Measurements from ENCODE around the gene EMP1.

EMP1 gene

DNA sequence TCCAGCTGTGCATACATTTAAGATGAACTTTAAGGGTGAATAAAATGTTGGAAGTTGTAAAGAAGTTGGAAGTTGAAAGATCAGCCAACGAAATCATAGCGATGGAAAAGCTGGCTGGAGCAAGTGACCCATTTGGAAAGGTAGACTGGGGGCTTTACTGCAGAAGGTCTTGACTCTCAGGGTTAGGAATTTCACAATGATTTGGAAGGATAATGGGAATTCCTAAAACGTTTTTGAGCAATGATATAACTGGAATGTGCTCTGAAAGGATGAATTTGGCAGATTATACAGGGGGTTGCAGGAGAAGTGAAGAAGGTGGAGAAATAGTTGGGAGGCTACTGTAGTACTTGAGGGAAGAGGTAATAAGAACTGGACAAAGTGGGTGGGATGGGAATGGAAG, 27.4 kb downstream of the EMP1 start:
- DNase-seq = no peak

DNA sequence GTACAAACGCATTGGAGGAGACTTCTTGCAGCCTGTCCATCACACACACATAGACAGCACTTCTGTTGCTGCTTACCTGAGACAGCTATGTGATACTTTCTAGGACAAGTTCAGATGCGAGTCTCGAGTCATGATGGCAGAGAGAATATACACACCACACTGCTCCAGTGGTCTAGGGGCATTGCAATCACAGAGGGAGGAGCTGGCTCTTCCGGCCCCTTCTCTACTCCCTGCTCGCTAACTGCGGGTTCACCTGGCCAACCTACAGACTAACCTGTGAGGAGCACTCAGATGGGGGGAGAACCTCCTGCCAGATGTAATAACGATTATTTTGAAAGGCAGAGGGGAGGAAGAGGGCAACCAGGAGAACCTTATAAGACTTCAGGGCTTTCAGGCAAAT, 30.7 kb downstream of the EMP1 start:
- DNase-seq = no peak

DNA sequence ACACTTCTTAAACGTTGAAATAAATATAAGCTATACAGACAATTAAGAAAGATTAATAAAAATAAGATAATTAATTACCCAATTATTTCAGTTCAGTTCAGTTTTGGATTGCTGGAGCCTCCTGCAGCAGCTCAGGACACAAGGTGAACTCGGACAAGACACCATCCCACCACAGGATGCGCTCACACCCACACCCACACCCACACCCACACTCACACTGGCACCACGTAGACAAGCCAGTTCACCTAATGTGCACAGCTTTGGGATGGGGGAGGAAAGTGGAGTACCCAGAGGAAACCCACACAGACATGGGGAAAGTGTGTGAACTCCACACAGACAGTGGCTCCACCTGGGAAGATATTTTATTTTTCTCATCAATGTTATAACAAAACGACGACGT, 32.1 kb downstream of the EMP1 start:
- no peak for DNase-seq

DNA sequence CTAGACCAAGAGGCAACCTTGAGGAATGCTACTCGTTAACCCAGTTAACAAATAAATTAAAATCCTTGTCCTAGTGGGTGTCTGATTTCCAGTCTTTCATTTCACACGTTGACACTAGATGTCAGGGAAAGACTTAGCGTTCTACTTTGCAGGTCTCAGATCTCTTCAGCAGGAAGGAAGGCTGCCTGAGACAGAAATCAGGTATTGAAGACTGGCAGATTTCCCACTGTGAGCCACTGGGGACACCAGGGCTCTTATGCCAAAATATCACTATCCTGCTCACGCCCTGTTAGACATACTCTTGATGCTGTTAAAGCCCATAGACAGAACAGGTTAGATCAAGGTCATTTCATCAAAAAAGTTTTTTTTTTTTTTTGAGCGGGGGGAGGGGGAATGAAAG, 33.0 kb downstream of the EMP1 start:
- DNase-seq = no peak

DNA sequence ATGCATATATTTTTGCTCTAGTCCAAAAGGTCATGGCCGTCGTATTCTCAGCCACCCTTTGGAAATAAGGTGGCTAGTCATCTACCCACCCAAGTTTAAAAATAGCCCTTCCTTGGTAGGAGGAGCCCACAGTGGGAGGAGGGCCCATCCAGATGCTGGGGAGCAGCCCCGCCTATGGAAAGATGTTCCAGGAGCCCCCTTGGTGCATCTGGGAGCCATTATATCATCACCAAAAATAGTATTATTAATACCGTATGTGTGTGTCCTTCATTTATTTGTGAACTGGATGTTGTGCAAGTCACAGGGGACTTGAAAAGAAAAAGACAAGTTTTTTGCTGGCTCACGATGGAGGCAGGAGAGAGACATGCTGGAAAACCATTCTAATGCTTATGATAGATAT, 34.0 kb downstream of the EMP1 start:
- no peak for DNase-seq

DNA sequence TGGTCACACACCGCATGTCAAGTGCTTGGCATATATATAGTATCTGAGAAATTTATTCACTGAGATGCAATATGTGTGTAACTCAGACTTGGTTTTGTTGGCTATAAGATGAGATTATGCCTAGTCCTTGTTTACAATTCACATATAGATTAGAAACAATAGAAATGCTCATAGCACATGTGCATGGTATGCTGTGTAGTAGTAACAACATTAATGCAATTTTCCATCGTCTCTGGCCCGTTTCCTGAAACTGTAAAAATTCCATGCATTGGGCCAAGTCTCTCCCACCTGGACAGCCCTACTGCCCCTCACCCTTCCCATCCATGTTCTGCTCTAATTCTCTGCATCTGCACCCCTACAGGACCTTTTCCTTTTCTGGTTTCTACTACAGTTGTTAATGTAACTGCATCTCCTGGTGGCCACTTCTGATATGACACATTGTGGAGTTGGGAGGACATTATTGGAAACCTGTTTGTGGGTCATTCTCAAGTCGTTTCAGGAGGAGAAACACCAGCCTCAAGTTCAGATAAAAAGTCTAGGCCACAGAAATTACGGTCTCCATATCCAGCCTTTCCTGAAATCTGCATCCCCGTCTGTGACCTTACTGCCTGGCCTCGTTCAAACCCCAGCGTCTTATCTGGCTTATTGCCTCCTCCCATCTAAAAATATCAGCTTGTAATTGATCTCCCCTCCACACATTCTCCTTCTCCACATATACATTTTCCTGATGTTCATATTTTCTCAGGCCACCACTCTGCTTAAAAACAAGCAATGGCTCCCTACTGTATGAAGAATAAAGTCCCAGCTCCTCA, 37.5 kb downstream of the EMP1 start:
- no peak for DNase-seq

DNA sequence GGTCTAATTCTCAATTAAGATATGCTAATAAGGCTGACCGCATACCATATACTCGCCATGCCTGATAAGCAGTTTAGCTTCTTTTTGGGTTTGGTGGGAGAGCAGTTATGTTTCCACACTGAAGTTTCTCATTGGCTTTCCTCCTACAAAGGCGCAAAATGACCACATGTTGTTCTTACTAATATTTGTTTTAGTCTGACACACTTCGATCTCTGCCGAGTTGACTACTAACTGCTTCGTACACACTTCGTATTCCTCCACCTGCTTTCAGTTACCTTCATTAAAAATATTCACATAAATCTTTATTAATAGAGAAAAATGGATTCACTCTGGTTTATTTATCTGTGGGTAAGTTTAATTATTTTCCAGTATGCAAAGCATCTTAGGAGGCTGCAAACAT, 41.7 kb downstream of the EMP1 start:
- DNase-seq = no peak

DNA sequence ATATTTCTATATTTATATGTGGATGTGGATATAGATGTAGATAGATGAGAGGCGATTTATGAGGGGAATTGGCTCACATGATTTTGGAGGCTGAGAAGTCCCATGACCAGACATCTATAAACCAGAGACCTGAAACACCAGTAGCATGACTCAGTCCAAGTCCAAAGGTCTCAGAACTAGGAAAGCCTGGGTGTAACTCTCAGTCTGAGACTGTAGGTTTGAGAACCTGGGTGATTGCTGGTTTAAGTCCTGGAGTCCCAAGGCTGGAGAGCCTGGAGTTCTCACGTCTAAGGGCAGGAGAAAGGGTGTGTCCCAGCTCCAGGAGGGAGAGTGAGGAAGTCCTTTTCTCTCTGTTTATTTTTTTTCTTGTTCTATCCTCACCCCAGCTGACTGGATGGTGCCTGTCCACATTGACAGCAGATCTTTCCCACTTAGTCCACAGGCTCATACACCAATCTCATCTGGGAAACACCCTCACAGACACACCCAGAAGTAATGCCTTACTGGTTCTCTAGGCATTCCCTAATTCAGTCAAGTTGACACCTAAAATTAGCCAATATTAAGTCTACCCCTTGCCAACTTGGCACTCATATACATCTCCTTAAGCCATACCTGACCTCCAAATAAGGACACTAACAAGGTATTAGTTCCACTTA, 45.4 kb downstream of the EMP1 start:
- no peak for DNase-seq

DNA sequence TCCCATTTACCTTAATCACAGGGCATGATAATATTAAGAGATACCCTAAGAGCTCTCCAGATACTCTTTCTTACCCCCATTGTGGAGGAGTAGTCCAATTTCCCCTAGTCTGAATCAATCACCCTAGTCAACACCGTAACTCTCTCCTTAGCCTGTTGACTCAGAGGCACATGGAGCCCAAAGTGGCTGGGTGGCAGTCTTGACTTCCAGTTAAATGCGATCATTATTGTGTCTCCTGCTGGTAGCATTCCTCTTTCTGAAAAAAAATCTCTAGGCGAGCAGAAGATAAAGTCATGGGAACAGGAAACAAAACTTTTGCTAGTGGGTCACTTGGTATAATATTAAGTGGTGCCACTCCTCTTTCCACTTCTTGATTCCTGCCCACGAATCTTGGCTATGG, 46.4 kb downstream of the EMP1 start:
- no peak for DNase-seq

DNA sequence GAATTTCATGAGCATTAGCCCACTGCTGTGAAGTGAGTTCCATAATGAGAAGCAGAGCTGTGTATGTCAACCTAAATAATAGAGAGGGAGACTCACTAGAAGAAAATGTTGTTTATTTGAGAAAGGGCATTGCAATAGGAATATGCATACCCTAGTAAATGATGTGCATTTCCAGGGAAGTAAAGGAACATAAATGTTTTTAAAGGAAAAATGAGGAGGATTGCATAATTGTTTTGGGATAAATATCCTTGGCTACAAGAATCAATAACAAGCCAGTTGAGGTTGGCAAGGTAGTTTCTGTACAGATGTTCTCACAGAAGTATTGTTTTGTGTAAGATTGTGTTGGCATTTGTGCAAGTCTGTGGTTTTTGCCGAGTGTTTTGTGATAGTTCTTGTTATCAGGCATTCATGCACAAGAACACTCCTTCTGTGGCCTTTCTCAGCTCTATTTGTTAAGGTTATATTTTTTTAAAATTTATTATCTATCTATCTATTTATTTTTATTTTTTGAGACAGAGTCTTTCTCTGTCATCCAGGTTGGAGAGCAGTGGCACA, 47.1 kb downstream of the EMP1 start:
- DNase-seq = no peak

DNA sequence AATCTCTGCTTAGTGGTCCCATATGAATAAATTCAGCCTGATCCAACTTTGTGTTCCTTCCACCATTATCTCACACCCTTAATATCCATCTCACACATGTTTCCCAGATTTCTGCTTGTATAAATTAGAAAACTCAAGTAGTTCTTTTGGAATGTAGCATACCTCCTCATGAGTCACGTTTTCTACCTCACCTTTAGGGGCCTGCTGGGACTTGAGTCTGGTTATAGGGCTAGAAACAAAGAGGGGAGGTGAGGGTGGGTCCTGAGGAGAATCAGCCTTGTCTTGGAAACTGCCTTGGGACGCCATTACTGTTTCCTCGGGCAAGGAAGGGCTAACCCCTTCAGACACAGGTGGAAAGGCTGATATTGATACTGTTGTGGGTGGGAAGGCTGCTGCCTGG, 51.1 kb downstream of the EMP1 start:
- DNase-seq = no peak

DNA sequence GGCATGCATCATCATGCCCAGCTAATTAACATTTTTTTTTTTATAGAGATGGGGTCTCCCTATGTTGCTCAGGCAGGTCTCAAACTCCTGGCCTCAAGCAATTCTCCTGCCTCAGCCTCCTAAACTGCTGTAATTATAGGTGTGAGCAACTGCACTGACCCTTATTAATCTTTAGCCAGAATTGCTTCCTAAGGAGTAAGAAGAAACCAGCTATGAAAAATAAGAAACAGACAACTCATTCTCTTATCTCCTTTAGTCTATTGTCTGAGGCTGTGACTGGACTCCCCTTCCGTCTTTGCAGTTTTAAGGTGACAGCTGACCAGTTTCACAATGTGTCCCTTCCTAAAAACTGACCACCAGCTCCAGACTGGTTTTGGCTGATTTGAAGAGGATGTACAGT, 52.4 kb downstream of the EMP1 start:
- DNase-seq = no peak

DNA sequence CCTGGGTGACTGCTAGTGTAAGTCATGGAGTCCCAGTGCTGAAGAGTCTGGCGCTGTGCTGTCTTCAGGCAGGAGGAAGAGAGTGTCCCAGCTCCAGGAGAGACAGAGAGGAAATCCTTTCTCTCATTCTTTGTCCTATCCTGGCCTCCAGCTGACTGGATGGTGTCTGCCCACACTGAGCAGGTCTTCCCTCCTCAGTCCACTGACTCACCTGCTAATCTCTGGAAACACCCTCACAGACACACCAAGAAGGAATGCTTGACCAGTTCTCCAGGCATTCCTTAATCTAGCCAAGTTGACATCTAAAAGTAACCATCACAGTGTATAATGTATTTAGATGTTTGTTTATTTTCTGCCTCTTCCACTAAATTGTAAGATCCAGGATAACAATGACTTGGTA, 53.9 kb downstream of the EMP1 start:
- DNase-seq = no peak

DNA sequence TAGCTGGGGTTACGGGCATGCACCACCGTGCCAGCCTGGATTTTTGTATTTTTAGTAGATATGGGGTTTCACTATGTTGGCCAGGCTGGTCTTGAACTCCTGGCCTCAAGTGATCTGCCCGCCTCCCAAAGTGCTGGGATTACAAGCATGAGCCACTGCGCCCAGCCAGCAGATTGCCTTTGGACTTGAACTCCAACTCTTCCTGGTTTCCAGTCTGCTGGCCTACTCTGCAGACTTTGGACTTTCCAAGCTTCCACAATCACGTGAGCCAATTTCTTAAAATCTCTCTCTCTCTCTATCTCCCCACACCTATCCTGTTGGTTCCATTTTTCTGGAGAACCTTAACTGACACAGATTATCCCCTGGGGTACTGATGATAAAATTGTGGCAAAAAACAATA, 55.0 kb downstream of the EMP1 start:
- DNase-seq = no peak

DNA sequence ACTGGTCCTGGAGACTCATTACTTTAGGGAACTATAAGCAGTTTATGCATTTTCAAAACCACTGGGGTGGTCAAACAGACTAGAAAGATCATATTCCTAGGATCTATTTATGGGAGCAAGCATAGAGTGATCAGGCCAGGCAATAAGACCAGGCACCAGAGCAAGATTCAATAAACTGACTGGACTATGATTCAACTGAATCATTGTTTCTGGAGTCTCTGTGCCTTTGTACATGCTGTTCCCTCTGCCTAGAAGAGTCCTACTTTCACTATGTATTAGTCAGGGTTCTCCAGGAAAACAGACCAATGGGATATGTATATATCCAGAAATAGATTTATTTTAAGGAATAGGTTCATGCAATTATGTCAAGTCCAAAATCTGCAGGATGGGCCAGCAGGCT, 55.5 kb downstream of the EMP1 start:
- DNase-seq = no peak

DNA sequence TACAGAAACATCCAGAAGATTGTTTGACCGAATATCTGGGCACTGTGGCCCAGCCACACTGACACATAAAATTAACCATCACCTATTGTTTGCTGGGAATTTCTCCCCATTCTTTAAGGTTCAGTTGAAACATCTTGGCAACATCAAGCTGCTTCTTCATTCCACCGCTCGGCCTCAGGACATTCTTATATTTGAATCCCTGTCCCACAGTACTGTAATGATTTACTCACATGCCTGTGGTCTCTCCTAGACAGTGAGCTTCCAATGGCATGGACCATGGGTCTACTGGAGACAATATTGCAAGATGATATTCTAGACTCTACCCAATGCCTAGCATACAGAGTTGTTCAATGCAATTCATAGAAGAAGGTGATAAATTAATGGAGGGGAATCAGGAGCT, 56.1 kb downstream of the EMP1 start:
- DNase-seq = no peak

DNA sequence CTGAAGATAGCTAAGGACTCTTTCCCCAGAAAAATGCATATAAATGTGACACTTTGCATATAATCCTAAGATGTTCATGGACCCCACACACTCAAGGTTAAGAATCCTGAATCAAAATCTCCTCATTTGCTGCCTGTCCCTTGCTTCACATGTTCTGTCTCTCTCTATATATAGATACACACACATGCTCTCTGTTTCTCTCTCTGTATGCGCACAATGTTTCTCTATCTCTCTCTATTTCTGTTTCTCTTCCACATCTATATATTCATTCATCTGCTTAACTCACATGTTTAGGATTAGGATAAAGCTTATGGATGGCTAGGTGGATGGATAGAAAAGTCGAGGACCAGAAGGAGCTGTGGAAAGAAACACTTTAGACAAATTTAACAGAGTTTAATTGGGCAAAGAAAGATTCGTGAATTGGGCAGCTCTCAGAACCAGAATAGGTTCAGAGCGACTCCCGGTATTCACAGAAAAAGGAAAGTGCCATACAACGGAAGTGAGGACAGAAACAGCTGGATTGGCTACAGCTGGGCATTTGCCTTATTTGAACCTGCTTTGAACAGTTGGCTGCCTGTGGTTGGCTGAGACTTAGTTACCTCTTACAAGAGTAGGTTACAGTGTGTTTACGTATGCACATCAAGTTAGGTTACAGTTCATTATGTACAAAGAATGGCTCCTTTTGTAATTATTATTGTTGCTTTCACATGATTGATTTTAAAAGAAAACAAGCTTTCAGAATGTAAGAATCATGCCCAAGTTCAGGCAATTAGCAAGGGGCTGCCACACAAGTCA, 57.6 kb downstream of the EMP1 start:
- no peak for DNase-seq

DNA sequence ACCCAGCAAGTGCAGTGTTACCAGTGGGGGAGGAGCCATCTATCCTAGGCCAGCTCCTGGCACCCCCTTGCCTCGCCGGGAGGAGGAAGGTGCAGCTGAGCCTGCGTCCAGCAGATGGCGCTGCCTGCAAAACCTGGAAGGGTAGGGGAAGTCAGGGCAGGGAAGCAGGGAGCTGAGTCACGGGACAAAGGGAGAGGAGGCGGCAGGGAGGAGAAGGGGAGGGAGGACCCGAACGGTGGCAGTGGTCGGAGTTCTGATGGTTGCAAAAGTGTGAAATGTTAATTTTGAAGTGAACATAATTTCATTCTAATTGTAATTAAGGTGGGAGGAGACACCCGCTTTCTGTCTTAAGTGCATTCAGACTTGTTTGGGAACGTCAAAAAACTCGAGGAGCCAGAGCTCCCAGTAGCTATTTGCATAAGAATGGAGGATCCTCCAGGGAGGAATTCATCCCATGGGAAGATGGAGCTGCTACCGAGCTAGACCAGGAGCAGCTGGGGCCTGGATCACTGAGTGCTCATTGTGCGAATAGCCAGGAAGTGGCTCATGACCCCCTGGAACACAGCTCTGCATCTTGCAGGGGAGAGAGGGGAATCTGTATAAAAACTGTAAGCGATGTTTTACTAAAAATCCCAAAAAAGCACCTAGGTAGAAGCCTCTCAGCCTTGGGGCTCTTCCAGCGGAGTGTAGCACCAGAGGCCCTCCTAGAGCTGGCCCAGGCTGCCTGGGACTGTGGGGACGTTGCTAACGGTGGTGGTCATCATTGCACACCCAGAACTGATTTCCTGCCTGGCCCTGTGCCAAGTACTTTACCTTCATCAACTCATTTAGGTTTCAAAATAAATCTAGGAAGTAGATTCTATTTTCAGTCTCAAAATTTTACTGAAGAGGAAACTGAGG, 59.5 kb downstream of the EMP1 start:
- DNase-seq = peak; percentile 96

DNA sequence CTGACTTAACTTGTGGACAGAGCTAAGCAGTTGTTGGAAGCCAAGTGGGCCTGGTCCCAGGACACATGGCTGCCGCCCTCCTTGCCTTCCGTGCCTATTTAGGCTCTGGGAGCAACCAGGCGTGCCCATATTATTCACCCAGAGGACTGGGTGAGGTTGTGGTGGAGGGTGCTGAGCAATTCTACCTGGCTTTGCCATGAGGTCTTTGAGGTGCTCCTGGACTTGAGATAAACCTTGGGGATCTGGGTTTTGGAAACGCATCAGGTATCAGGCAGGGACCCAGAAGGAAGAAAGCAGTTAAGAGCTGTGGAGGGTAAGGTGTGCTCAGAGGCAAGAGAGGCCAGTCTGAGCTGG, 60.1 kb downstream of the EMP1 start:
- DNase-seq = no peak

DNA sequence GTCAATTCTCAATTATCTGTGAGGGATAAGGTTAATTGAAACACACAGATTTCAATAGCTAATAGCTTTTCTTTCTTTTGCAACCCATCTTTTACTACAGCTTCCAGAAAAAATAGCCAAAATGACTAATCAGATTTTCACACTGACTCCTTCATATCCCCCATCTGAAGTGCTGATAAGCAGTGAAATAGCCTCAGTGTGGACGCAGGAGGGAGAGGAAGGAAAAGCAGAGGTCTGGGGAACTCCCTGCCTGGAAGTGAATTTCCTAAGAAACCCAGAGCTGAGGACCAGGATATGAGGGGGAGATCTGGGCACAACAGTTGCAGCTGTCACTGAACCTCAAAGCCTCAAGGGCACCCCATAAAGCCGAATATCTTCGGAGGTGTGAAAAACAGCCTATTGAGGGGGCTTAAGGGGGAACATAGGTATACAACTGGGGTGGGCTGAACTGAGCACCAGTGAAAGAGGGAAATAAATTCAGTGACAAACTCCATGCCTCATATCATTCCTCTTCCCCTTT, 60.9 kb downstream of the EMP1 start:
- no peak for DNase-seq

DNA sequence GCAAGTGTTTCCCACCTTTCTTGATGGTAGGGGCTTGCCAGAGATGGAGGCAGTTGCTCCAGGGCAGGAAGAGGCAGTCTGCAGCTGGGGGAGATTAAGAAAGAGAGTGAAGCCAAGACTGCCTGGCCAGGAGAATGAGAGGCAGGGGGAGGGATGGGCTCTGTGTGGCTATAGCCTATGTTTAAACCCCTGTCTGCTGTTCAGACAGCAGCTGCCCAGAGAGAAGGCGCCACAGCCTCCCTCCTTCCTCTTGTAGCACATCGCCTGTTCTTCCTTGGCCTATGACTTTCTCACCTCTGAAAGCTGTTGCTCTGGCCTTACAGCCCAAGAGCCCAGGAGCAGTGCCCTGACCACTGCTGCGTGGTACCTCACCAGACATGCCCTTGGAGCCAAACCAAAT, 61.7 kb downstream of the EMP1 start:
- no peak for DNase-seq

DNA sequence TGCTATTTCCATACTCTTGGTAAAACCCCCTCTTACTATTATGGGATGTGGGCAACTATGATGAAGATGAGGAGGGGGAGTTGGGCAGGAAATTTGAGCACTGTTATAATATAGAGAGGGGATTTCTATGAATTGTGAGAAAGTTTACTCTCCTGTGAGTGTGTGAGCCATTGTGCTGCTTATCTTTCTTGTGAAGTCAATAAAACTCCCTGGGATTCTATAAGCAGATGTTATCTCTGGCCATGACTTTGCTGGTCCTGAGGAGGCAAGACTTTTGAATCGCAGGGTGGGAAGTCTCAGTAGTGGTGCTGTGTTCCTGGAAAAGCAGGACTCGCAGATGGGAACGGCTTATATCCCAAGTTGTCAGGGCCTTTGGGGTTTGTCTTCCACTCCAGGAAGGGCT, 62.2 kb downstream of the EMP1 start:
- DNase-seq = no peak
